ENCODE data around the gene ADNP.
"Not testable (repeated sequence)": the region's sequence is repeated elsewhere in the genome, so short reads cannot be mapped to it uniquely, and the experiment has no call there.

ADNP gene

DNA sequence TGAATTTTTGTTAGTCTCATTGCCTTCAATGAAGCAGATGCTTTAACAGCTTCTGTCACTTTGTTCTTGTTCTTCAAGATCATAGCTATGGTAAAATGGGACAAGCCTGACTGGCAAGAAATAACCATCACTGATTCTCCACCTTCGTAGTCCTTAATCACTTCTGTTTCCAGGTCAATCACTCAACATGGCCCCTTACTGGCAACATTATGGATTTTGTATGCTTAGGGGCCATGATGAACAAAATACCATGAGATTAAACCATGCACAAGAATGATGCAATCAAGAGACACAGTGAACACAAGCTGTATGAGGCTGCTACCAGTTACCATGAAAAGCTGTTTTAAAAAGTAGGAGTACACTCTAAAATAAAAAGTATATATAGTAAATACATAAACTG, 32.8 kb downstream of the ADNP start:
- DNase-seq, result no peak

DNA sequence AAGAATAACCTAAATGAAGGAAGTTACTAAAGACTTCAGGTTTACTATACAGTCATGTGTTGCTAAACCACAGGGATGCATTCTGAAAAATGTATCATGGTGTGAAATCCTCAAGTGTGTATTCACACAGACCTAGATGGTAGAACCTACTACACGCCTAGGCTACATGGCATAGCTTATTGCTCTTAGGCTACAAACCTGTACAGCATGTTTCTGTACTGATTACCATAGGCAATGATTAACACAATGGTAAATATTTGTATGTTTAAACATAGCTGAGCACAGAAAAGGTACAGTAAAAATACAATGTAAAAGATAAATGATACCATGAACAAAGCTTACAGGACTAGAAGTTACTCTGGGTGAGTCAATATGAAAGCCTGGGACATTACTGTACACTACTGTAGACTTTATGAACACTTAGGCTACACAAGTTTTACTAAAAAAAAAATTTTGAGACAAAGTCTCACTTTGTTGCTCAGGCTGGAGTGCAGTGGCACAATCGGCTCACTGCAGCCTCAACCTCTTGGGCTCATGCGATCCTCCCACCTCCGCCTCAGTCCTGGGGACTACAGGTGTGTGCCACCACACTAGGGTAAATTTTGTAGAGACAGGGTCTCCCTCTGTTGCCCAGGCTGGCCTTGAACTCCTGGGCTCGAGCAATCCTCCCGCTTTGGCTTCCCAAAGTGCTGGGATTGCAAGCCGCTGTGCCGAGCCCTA, 36.0 kb downstream of the ADNP start:
- DNase-seq, result no peak

DNA sequence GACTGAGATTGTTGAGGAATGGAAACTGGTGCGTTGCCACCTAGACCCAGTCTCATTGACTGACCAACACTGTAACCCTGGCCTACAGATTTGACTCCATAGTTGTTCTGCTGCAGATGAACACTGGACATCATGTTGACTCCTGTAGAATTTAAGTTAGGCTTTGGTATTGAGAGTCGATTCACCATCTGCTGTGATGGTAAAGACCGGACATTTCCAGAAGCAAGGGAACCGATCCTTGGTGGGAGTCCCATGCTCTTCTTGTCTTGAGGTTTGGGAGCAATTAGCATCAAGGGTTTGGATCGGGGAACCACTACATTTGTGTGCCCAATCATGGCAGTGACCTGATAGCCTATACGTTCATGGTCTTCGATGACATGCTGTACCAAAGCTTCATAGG, 37.6 kb downstream of the ADNP start:
- DNase-seq, result no peak

DNA sequence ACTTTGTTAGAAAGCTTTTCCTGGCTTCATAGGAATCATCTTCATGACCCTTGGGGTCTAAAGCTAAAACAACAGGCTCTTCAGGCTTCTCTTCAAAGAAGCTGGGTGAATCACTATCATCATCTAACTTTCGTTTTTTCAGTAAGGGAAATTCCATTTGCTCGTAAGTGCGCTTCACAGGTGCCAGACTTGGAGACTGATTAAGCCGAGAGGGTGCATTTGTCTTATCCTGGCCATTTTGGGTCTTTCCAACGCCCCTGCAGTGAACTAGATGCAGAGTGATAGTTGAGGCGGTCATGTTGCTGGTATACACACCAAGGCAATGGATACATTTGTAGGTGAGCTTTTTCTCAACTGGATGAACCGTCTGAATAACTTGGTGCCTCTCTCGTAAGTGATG, 38.8 kb downstream of the ADNP start:
- DNase-seq, result no peak

DNA sequence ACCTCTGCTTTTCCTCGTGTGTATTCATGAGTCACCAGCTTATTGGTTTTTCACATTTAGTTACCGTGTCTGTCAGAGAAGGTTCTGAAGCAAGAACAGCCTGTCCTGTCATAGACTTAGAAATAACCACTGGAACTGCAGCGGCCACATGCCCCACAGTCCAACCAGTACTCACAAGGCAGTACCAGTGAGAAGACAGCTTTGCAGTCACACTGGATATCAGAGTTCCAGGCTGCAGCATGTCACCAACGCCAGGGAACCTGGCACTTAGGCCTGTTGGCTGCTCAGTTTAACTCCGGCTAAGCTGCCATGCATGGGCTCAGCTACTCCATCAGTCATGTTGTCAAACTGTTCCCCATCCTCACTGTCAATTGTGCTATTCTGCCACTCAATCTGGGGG, 40.1 kb downstream of the ADNP start:
- DNase-seq, result no peak

DNA sequence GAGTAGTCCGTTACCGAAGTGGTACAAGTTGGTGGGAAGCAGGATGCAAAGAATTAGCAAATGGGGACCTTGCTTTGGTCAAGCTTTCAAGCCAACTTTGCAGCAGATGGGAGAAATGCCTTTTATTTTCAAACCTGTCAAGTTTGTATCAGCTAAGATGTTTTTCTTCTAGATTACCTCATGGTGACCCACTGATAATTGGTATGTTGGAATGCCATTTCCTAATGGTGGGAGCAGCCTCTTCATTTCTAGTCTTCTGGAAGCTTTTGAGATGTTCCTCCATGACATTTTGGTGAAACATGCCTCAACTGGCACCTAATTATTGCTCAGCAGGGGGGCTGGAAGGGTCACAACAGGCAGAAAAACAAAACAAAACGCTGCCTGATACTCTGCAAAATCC, 43.7 kb downstream of the ADNP start:
- DNase-seq, result no peak

DNA sequence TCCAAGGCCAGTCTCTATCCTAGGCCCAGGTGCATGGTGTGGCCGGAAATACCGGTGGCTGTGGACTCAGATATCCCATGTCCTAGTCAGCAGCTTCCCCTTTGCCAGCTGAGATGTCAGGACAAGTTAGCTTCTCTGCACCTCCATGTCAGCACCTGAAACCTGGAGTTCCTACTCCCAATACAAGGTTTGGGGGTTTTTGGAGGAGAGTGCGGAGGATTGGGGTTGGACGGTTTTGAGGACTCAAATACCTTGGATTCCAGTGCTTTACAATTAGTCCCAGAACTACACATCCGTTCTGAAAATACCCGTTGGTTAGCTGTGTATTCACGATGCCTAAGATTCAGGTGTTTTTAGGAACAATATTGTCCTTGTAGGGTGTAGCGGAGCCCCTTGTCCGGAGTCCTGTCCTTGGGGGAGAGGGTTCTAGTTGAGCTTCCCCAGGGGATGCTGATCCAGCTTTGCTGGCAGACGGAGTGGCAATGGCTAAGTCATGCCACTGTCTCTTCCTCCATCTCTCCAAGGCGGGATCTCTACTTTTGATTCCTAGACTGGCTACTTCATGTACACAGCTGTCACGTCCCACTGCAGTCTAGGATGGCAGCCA, 45.0 kb downstream of the ADNP start:
- no peak for DNase-seq

DNA sequence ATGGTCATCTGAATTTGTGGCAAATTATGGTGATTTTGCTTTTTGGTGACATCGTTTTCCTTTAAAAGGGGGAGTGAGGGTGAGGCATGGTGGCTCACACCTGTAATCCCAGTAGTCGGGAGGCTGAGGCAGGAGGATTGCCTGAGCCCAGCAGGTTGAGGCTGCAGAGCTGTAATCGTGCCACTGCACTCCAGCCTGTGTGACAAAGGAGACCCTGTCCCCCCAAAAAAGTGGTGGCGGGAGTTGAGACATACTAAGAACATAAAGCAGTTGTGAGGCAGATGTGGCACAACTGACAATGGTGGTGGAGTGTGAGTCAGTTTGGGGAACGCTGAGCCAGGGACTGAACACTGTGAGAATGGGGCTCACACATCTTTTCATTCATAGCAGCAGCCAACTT, 45.5 kb downstream of the ADNP start:
- DNase-seq, result no peak

DNA sequence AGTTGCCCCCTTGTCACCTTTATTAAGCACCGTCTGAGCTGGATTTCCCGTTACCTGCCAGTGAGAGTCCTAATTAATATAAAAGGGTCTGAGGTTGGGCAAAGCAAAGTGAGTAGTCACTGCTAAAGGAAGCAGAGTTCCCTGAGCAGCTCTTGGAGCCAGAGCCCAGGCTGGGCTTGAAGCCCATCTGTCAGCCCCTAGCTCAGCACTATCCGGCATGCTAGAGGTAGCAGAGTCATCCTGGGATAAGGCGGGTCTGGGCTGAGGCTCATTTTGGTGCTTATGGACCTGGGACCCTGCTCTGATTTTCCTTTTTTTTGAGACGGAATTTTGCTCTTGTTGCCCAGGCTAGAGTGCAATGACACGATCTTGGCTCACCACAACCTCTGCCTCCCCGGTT, 46.2 kb downstream of the ADNP start:
- DNase-seq, result no peak

DNA sequence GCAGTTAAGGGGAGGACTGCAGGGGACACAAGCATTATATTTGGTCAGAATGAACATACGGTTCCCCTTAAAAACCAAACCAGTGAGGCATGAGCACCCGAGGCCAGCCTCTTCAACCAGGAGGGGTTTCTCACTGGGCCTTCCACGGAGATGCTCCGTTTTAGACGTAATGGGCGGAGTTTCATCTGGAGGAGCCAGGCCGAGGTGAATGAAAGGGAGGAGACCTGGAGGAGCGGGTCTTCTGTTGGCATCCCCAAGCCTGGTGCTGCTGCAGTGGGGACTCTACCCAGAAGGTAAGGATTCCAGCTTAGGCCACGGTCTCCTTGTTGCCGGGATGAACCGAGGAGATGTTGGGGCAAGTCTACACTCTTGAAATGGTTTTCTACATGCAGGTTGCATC, 47.4 kb downstream of the ADNP start:
- DNase-seq, result no peak

DNA sequence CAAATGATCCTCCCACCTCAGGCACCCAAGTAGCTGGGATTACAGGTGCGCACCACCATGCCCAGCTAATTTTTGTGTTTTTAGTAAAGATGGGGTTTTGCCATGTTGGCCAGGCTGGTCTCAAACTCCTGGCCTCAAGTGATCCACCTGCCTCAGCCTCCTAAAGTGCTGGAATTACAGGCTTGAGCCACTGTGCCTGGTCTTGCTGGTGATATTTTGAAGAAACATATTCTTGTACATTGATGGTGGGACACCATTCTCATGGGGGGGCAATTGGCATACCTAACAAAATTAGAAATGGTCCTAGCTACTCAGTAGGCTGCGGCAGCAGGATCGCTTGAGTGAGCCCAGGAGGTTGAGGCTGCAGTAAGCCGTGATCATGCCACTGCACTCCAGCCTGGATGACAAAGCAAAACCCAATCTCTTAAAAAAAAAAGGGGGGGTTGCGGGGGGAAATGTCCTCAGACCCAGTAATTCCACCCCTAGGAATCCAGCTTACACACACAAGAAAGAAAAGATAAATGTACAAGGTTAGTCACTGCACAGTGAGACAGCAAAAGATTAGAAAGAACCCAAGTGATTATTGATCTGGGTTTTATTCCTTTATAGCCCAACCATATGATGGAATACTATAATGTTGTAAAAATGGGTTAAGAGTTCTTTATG, 49.3 kb downstream of the ADNP start:
- not testable (repeated sequence) for DNase-seq

DNA sequence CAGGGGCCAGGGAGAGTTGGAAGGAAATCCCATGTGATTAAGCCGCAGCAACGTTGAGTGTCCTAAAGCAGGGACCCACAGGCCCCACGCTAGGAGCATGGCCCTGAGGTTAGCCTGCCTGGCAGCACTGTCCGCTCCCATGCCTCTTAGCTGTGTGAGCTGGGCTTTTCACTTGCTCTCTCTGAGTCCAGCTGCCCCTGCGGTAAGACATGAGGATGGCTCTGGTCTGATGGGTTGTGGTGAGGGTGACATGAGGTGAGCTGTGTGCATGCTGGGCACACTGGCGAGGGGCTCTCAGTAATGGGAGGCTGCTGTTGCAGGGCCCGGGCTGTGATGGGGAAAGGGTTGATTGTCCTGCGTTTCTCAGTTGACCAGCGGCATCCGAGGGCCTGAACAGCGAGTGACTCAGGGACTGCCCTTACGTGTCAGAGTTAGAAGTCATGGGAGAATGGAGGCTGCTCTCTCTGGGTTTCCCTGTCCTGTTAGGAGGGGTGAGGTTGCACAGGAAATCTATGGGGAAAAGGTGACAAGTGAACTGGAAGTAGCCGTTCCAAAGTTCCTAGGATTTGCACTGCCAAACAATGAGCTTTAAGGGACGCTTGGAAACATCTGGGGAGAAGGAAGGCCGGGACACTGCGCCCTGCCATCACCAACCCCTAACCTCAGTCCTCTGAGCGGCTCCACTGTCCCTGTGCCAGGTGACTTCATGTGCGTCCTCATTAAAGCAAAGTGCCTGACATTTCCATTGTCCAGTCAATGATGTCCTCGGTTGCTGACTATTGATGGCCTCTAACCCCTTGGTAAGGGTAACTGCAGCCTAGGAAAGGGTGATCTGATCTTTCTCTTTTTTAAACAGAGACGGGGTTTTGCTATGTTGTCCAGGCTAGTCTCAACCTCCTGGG, 51.3 kb downstream of the ADNP start:
- DNase-seq, result no peak

DNA sequence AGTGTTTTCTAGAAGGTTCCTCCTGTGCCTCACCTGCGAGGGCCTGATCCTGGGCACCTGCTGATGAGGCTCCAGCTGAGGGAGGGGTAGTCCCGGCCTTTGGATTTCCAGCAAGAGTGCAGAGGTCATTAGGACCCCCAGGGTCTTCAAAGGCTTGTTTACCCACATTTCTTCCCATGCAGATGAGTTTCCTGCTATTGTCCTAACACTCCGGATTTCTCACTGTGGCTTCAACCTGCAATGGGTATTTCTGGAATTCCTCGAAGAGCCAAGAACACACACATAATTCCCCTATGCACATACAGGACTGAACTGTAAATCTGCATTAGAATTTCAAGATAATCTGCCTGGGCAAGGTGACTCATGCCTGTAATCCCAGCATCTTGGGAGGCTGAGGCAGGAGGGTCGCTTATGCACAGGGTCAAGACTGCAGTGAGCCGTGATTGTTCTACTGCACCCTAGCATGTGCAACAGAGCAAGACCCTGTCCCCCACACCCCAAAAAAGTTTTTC, 53.9 kb downstream of the ADNP start:
- no peak for DNase-seq

DNA sequence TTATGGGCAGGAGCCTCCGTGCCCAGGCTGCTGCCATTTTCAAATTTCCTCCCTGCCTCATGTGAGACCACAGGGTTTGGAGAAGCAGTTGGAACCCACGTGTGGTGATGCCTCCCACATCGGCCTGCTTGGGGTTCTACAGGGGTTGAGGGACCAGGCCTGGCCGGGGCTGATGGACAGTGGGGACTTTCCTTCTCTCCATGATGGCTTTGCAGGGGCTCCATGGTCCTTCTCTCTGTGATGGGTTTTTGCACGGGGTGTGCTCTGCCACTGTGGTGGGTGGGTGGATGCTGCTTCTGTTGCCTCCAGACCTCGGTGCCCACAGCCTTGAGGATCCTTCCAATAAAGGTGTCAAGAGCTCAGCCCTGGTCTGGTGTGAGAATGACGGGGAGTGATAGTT, 54.4 kb downstream of the ADNP start:
- no peak for DNase-seq

DNA sequence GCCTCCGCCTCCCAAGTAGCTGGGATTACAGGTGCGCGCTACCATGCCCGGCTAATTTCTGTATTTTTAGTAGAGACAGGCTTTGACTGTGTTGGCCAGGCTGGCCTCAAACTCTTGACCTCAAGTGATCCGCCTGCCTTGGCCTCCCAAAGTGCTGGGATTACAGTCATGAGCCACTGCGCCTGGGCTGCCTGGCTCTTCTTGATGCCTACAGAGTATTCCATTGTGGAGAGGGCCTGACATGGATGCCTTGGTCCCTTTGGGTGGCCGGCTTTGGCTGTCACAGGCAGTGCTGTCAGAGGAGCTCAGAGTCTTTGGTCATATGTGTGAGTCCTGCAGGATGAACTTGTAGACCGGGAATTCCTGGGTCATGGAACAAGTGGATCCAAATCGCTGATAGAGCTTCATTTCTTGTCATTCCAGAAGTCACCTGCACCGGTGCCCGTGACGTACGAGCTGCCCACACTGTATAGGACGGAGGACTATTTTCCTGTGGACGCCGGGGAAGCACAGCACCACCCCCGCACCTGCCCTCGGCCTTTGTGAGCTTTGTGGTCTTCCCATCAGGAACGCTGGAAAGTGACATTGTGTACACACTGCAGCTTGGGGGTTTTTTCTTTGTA, 55.1 kb downstream of the ADNP start:
- DNase-seq, result no peak

DNA sequence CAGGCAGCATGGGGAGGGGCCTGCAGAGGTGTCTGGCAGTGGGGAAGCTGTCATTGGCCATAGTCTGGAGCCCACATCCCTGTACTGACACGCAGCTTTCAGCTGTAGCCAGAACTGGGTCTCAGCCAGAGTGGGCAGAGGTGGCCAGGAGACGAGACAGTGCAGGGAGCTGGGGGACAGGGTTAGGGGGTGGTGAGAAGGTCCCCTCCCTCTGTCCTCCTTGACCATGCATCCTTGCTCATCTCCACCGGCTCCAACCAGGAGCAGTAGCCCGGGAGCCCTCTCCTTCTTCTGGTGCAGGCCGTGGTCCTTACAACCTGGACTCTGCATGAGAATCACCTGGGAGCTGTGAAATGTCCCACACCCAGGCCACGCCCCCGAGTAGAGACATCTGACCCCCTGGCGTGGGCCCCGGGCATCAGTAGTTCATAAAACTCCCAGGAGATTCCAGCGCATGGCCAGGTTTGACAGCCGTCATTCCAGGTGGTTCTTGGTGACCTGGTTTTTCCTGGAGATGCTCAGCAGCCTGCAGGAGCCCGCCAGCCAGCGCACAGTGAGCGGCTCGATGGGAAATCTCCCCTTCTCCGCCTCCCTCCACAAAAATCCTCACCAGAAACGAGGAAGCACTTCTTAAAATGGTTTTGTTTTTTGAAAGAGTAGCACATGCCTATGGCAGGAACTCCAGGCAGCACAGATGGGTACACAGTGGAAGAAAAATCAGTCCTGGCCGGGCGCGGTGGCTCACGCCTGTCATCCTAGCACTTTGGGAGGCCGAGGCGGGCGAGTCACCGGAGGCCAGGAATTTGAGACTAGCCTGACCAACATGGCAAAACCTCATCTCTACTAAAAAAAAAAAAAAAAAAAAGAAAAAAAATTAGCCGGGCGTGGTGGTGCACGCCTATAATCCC, 56.2 kb downstream of the ADNP start:
- no peak for DNase-seq

DNA sequence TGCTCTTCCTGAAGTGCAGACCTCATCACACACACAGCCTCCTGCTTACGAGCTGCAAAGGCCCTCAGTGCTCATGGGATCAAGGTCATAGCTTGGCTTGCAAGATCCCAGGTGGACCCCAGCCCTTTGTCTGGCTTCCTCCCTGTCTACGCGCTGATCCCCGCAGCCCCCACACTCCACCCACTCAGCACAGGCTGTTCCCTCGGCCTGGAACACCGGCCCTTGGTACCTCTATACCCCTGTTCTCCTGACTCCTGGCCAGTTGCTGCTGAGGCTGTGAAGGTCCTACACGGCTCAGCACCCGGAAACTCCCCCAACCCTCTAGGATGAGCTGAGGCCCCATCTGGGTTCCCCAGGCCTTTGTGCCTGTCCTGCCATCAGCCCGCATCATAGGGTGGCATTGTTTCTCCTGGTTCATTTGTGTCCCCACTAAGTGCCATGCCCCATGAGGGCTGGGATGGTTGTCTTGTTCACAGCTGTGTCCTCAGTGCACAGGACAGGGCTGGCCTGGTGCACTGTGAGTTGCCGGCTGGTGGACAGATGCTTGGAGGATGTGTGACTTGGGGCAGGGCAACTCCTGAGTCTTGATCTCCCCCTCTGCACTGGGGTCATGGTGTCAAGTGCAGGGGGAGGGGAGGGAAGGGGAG, 57.0 kb downstream of the ADNP start:
- no peak for DNase-seq

DNA sequence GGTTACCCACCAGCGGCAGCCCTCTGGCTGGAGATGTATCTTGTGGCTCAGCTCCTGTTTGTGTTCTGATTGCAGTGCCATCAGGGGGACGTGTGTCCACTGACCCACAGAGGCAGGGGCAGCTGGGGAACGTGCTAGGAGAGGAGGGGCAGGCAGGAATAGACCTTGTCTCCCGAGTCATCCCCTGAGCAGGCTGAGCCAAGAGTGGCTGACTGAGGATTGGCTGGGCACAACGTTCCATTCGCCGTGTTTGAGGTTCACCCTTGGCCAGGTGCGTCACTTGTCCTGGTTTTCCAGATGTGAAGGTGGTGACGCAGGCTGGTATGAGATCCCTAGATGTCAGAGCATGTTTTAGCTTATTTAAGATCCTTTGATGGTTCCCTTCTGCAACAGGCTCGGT, 57.7 kb downstream of the ADNP start:
- no peak for DNase-seq

DNA sequence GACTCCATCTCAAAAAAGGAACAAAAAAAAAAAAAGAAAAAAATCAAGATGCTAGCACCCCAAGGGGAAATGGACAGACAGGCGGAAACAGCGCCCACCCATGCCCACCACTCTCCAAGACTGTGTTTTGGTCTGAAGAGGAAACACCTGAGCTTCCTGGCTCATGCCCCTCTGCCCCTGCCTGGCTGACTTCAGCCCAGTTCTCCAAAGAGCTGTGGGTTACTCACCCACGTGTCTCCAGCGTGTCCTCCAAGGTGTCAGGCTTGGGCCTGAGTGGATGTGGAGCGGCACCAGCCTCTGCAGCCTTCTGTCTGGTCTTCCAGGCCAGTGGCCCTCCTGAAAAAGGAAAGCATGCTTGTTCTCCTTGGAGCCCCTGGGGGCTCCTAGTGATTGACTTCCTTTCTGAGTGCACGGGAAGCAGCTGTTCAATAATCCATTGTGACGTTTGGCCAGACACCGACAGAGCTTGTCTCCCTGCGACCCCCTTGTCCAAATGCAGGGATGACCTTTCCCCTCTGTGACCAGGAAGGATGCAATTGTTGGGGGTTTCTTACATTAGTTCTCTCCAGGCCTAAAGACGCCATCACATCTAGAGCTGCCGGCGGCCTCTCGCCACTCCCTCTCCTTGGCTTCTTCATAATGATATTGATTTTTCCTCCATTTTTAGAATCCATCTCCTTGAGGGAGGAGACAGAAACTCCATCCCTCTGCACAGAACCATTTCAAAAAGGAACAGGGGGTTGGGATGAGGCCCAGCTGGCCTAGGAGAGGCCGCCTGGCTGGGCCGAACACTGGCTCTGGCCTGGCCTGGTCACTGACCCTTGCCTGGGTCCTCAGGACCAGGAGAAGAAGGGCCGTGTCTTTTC, 58.4 kb downstream of the ADNP start:
- no peak for DNase-seq

DNA sequence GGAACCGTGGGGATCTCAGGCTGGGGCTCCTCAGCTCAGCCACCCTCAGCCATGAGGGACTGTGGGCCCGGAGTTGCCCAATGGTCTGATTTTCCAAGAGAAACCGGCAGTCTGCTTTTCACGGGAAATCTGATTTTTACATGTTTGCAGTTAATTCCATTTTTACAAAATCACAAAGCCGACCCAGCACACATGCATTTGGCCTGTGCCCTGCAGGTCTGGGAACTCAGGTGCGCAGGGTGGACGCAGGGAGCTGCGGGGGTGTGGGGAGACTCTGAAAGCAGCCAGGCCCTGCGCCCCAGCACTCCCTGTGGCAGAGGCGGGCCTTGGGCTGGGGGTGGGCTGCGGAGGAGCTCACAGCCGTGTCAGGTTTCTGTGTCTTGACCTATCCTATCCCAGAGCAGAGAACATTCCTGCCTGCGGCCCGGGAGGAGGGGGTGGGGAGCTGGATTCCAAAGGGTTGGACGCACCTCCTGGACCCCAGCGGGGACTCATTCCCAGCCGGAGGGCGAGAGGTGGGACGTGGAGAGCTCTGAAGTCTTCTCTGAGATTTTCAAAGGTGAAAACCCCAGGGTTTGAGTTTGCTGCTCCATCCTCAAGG, 60.6 kb downstream of the ADNP start:
- no peak for DNase-seq

Measured in stimulated activated CD4-positive, alpha-beta T cell treated with anti-CD3 and anti-CD28 coated beads, Interleukin-4, amount 100 ng/mL, for 4 hours (primary cell).